NCI-H345 treated with DMSO at 0.1 percent for 48 hours (cell line): Measurements from ENCODE around the gene TASOR.
"Not testable (repeated sequence)": the region's sequence is repeated elsewhere in the genome, so short reads cannot be mapped to it uniquely, and the experiment has no call there.

ENCODE experiments used
- DNase-seq: peaks from one replicate; lab custom pipeline; 2025; ENCODE audit not compliant: unreplicated experiment; lab: John Stamatoyannopoulos, UW

TASOR gene

DNA sequence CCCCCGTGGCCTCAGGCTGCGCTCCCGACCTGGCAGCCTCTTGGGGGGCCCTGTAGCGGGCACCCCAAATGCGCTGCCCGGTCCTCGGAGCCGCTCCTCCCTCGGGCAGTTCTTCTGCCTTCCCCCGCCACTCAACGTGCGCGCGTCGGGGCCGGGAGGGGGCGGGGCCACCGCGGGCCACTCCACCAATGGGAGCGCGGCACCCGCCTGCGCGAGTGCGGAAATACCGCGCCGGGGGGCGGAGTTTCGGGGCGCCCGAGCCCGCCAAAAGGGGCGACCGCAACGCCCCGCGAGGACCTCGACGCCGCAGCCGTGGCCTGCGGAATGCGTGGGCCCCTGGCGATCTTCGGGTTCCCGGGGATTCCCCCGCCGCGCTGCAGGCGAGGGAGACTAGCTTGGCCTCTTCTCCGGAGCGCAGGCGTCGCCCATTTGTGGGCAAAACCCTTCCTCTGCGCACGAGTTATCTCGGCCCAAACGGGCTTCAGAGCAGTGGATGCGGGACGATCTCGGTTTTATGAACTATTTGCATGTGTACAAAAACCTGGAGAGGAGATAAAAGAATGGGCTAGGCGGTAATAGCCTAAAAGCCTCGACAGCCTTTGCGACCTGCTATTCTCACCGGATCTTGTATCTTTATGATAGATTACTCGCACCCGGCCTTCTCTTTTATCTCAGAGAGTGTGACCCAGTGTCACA, at the start of gene TASOR:
Gene TASOR (minus strand): TSS at position 144 of the 696 bp plus-strand sequence. CDS start 259 bp downstream, outside the sequence.
- peak; percentile 49 for DNase-seq

GRCh38 chr3:56732109-56732508, 49.0 kb upstream of the TASOR start:
- no peak for DNase-seq

DNA sequence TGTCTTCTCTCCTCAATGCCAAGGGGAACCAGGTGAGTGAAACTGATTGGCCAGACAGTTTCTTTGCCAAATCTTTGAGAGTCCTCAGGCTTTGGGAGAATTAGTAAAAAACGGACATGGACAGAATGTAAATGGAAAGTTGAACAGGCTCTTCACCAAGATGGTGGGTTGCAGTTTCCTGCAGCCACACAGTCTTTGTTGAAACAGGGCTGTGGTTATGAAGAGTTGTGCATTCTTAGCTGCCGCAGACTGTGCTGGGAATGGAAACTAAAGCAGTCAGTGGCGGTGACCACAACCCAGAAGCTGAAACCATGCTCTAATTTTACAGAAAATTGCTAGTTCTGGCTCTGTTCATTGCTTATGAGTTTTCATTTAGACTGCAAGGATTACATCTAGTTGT, 42.1 kb upstream of the TASOR start:
- DNase-seq: no peak

GRCh38 chr3:56724676-56725075, 41.6 kb upstream of the TASOR start:
- no peak for DNase-seq

GRCh38 chr3:56720849-56721248, 37.8 kb upstream of the TASOR start:
- no peak for DNase-seq

DNA sequence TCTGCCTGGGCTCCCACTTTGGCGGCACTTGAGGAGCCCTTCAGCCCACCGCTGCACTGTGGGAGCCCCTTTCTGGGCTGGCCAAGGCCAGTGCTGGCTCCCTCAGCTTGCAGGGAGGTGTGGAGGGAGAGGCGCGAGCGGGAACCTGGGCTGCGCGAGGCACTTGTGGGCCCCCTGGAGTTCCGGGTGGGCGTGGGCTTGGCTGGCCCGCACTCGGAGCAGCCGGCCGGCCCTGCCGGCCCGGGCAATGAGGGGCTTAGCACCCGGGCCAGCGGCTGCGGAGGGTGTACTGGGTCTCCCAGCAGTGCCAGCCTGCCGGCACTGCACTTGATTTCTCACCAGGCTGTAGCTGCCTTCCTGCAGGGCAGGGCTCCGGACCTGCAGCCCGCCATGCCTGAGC, 35.7 kb upstream of the TASOR start:
- not testable (repeated sequence) for DNase-seq

GRCh38 chr3:56711344-56711743, 28.3 kb upstream of the TASOR start:
- no peak for DNase-seq

- not testable (repeated sequence) for DNase-seq
Measured at GRCh38 chr3:56707412-56707811, 24.3 kb upstream of the TASOR start.

- no peak for DNase-seq
Measured at GRCh38 chr3:56706629-56707028, 23.6 kb upstream of the TASOR start.

DNA sequence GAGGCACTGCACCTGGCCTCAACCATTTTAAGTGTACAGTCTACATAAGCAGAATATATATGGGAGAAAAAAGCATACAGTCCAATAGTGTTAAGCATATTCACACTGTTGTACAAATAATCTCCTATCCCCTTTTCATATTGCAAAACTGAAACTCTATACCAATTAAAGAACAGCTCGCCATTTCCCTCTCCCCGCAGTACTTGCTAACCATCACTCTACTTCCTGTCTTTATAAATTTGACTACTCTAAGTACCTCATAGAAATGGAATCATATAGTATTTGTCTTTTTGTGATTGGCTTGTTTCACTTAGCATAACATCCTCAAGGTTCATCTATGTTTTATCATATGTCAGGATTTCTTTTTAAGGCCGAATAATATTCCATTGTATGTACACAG, 21.6 kb upstream of the TASOR start:
- DNase-seq: no peak

- peak; percentile 52 for DNase-seq
Measured at GRCh38 chr3:56702490-56703315, 19.6 kb upstream of the TASOR start.

GRCh38 chr3:56700151-56700550, 17.1 kb upstream of the TASOR start:
- DNase-seq: no peak

DNA sequence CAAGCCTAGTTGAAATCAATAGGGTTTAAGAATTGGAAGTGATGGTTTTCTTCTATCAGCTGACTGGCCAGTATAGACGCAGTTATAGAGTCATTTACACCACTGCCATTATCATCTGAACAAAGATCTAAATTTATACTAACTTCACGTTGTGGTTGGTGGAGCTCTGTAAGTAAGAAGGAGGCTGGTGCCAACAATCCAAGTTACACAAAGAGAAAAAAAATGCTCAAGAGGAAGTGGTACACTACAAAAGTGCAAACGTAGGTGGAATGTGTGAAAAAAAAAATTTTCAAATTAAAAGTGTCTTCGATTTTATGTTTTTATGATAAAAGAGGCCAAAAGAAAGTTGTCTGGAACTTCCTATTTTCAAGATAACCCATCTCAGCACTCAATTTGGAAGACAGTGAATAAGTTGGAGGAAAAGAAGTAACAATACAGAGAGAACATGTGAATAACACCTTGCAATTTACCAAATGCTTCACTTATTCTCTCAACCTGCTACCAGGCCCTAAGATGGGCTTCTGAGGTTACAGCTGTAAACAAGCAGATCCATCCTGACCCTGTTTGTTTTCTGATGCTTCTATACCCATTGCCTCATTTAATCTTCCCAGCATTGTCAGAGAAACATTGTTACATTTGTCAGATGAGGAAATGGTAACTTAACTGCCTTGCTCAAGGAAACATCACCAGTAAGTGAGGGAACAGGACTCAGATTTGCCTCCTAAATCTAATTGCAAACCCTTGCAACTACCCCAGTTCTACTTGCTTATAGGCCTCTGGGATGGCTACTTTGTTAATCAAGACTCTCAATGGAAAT, 12.0 kb upstream of the TASOR start:
- no peak for DNase-seq

DNA sequence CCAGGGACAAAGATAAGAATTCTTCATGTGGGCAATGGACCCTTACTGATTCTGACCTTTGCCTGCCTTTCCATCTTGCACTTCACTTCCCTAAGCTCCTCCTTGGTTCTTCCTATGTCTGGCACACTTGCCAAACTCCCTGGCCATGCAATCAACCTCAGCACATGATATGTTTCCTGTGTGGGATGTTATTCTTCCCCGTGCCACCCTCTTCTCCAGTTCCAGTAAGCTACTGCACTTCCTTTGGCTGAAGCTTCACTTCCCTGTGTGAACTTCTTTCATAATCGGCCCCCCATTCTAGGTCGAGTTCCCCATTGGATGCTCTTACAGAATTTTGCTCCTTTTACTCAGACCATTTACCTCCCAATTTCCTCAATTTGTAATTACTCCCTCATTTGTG, 10.7 kb upstream of the TASOR start:
- no peak for DNase-seq

DNA sequence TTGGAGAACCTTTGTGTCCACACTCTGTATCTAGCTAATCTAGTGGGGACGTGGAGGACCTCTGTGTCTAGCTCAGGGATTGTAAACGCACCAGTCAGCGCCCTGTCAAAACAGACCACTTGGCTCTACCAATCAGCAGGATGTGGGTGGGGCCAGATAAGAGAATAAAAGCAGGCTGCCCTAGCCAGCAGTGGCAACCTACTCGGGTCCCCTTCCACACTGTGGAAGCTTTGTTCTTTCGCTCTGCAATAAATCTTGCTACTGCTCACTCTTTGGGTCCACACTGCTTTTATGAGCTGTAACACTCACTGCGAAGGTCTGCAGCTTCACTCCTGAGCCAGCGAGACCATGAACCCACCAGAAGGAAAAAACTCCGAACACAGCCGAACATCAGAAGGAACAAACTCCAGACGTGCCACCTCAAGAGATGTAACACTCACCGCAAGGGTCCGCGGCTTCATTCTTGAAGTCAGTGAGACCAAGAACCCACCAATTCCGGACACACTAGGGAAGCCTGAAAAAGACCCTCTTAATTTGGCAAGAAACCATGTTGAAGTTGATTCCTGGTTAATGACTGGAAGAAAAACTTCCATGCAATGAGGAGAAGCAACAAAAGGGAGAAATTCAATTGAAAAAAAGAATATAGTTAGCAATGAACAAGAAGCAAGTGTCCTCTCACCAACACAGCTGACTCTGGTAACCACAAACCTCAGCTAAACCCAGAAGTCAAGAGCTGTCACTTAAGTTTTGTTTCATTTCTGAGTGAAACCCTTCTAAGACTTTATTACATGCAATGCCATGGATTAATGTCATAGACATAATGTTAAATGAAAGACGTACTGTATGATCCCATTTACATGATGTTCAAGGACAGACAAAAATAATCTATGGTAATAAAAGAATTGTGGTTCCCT, 9.7 kb upstream of the TASOR start:
- DNase-seq: not testable (repeated sequence)

- not testable (repeated sequence) for DNase-seq
Measured at GRCh38 chr3:56692001-56692365, 8.9 kb upstream of the TASOR start.

DNA sequence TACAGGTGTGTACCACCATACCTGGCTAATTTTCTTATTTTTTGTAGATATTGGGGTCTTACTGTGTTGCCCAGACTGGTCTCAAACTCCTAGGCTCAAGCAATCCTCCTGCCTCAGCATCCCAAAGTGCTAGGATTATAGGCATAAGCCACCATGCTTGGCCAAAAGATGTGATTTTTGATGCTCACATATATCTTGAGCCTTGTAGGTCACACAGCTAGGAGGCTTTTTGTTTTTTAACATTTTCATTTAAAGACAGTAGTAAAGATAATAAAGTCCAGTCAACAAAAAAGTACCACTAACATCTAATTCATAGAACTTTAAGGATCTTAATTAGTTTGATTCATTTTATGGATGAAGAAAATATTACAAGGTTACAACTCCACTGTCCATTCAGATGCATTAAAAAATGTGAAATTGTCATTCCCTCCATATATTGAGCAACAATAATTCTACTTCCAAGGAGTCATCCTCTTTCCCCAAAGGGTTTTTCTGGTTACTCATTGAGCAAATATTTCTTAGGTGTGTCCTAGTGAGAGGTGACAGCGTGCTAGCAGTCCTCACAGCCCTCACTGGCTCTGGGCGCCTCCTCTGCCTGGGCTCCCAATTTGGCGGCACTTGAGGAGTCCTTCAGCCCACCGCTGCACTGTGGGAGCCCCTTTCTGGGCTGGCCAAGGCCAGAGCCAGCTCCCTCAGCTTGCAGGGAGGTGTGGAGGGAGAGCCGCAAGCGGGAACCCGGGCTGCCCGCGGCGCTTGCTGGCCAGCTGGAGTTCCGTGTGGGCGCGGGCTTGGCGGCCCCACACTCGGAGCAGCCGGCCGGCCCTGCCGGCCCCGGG, 8.3 kb upstream of the TASOR start:
- DNase-seq: no peak

GRCh38 chr3:56689303-56689702, 6.2 kb upstream of the TASOR start:
- DNase-seq: no peak

GRCh38 chr3:56688191-56688590, 5.1 kb upstream of the TASOR start:
- no peak for DNase-seq

DNA sequence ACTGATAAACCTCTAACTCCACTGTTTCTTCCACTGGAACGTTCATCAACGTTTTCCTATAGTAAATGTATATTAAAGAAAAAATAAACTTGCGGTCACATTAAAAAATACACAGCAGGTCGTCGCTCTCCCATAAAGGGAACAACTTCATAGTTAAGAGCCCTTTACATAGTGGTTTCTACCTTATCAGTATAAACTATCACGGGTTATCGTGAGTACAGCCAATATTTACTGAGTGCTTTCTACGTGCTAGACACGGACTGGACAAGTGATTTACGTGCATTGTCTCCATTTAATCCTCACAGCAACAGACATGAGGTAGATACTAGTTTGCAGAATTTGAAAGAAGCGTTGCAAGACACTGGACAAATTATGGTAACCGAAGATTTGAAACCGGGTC, 964 bp upstream of the TASOR start:
- no peak for DNase-seq
